ENCODE measurements around the gene RALGAPA1.

RALGAPA1 gene

DNA sequence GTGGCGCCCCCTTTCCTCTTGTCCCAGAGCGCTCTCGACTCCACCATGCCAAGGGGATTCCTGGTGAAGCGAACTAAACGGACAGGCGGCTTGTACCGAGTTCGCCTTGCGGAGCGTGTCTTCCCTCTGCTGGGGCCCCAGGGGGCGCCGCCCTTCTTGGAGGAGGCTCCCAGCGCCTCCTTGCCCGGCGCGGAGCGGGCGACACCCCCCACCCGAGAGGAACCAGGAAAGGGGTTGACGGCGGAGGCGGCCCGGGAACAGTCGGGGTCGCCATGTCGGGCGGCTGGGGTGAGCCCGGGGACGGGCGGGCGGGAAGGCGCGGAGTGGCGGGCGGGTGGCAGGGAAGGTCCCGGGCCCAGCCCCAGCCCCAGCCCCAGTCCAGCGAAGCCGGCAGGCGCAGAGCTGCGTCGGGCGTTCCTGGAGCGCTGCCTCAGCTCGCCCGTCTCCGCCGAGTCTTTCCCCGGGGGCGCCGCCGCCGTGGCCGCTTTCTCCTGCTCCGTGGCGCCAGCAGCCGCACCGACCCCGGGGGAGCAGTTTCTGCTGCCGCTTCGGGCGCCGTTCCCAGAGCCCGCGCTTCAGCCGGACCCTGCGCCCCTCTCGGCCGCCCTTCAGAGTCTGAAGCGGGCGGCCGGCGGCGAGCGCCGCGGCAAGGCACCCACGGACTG, 274.8 kb downstream of the RALGAPA1 start:
- ATAC-seq = peak; percentile 5 to 26

- peak; percentile 78 to 83 for ATAC-seq
These were observed 275.5 kb downstream of the RALGAPA1 start, which contains the start of gene INSM2 for GRCh38 chr14:35533357-35534207. Gene INSM2, plus strand, starts transcription at chr14:35534164. Its CDS starts 89 bp downstream, at chr14:35534253.

GRCh38 chr14:35532783-35533356, 276.2 kb downstream of the RALGAPA1 start:
- peak in 1 of 2 donors; percentile 3 for ATAC-seq

DNA sequence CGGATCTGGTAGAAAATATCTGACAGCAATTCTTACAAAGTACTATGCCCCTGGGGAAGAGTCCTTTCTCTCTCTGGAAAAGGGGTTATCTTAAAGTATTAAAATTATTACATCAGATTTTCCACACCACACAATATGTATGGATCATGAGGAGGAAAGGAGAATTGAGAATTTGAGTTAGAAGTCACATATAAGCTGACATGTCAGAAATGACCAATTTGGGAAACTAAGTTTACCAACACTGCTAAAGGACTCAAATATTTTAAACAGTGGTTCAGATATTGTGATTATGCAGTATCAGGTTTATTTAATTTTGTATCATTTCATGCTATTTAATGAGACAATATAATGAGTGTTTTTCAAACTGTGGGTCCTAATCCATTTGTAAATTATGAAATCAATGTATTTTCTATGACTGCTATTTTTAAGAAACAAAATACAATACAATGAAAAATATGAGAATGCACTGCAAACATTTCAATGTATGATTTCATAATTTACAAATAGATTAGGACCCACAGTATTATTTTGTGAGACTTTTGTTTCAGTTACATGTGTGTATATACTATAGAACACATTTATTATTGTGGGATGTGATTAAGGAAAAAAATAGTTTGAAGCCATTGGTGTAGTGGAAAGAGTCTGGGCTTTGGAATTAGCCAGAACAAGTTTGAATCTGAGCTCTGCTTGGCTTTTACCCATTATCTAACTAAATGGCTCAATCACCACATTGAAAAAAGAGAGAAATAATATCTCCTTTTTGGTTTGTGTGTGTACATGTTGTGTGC, 276.9 kb downstream of the RALGAPA1 start:
- no peak for ATAC-seq

- no peak for ATAC-seq
These were observed 282.1 kb downstream of the RALGAPA1 start for GRCh38 chr14:35526962-35527361.

DNA sequence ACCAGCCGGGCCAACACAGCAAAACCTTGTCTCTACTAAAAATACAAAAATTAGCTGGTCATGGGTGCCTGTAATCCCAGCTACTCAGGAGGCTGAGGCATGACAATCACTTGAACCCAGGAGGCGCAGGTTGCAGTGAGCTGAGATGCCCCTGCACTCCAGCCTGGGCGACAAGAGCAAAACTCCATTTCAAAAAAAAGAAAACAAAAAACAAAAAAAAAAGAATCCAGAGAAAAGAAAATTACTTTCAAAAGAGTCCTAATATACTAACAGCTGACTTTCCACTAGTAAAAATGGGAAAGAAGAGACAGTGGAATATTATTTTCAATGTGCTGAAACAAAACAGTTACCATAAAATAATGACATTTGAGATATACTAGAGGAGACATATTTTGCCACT, 283.4 kb downstream of the RALGAPA1 start:
- no peak for ATAC-seq

DNA sequence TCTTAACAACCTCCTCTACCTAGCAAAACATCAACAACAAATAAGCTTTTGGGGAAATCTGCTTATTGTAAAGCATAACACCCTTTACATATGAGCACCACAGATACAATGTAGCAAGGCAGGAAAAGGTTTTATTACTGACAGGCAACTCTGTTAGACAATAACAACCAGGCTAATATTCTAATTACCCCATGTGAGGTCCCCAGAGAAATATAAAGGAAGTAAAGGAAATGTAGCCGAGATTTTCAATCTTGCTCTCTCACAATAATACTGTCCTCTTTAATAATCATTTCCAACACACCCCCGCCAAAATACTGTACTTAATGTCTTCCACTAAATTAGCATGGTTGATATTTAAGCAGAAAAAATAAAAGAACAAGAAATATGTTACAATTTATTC, 289.1 kb downstream of the RALGAPA1 start:
- ATAC-seq = no peak

- no peak for ATAC-seq
These were observed 293.2 kb downstream of the RALGAPA1 start for GRCh38 chr14:35515916-35516315.

DNA sequence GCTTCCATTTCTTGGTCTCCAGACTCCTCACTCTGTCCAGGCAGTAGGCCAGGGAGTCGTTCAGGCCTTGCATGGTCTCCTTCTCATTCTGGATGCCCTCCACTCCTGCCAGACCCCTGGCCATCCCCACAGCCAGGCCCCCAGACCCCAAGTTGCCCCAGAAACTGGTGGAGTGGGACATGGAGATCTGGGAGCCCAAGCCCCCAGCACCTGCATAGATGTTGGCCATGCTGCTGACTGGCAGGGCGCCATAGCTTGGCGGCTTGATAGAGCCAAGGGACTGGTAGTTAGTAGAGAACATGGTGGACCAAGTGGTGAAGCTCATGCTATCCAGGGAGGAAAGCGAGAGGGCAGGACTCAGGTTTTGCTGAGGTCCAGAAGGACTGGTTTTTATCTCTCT, 296.3 kb downstream of the RALGAPA1 start:
- ATAC-seq = no peak

GRCh38 chr14:35509846-35510245, 299.2 kb downstream of the RALGAPA1 start:
- ATAC-seq = no peak

GRCh38 chr14:35506927-35507326, 302.2 kb downstream of the RALGAPA1 start:
- ATAC-seq = no peak

DNA sequence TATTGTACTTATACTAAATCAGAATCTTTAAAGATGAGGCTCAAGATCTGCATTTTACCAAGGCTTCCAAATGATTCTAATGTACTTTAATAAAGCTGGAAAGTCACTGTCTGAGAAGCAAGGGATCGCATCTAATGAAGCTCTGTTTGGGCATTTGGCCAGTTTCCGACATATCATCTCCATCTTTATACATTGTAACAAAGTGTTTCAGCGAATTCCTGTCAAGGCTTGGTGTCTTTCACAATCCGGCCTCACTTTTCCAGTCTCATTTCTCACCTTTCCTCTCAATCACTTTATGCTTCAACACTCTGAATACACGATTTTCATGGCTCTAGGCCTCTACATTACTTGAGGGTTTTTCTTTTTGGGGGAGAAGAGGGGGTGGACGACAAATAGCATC, 302.6 kb downstream of the RALGAPA1 start:
- ATAC-seq = no peak

DNA sequence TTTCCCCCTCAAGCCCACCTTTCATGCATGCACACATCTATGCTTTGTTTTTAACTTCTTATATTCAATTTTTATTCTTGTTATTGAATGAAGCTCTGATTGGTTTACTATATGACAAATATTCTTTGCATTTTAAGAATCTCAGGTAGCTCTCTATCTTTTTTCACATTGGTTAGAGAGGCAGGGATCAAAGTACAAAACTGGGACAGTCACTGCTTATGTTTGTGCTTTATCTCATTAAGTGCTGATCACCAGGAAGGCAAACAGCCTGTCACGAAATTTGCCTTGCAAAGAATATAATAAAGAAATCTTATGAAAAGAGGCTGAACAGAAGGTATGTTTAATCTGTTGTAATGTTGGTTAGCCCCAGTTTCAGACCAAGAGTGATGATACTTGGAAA, 304.8 kb downstream of the RALGAPA1 start:
- ATAC-seq = no peak

DNA sequence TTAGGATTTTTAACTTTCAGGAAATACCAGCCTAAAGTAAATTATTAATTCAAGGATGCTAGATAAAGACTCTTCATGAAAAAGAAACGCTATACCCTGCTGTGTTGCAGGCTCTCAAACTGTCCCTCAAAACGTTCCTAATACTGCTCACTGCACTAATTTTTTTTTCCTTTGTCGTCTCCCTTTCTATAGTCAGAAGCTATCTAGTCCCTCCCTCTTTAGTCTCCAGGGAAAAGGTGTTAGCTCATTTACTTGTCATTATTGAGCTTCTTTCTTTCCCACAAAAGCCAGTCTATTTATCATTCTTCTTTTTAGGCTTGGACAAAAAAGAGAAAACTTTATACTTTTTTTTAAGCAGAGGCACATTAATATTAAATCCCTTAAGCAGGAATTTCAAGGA, 305.4 kb downstream of the RALGAPA1 start:
- no peak for ATAC-seq

- no peak for ATAC-seq
These were observed 309.9 kb downstream of the RALGAPA1 start for GRCh38 chr14:35499180-35499579.

DNA sequence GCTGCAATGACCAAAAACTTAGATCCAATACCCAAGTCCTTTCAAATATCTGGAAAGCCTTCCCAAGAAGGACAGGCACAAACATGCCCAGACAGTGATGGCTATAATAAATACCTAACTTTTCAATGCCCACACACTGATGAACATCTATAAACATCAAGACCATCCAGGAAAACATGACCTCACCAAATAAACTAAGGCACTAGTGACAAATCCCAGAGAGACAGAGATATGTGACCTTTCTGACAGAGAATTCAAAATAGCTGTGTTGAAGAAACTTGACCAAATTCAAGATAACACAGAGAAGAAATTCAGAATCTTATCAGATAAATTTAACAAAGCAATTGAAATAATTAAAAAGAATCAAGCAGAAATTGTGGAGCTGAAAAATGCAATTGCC, 313.8 kb downstream of the RALGAPA1 start:
- no peak for ATAC-seq

DNA sequence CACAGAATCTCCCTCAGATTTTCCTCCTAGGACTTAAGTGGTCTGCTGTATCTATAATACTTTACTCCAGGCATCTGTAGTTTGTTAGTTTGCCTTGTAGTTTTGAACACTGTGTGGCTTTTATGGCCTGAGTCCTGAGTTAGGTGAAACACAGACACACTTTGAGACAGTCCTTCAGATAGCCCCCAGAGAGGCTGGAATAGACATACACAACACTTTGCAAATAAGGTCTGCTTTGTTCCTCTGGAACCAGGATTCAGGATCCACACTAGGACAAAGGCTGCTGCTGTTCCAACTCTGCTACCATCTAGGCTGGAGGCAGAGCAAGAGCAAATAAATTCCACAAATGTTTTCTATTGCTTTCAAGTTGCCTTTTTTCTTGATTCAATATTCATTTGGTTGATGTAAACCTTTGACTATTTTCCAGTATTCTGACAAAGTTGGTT, 316.5 kb downstream of the RALGAPA1 start:
- no peak for ATAC-seq
